MCF 10A (cell line): Measurements from ENCODE around the gene PTPN2. TPM values are rescaled to one million over a fixed set of nuclear protein-coding genes. Genes with fewer than 3 reads are reported as not detected.

Source experiments
- BruUV-seq: library from RNA; stranded (reverse); fragments of 400-500 nt; replicated peaks from 2 replicates; lab custom pipeline; 2021; lab: Mats Ljungman, UMichigan
- CTCF ChIA-PET: fragments of 300-600 bp; sonication (Branson Sonifier 250); formaldehyde crosslinking; extraction: SDS; loops from one replicate; lab custom pipeline; 2021; ENCODE audit warnings: antibody characterized with exemption, inconsistent platforms; lab: Yijun Ruan, JAX
- POLR2A ChIA-PET: fragments of 300-600, 350-650 bp; sonication (Branson Sonifier 250); formaldehyde crosslinking; extraction: SDS; loops from one replicate; lab custom pipeline; 2020; ENCODE audit warnings: antibody characterized with exemption, inconsistent platforms; lab: Yijun Ruan, JAX
- DNase-seq: peaks from one replicate; pipeline ENCODE4 v3.0.0-alpha.2; 2018; ENCODE audit not compliant: unreplicated experiment
- H3K27ac Mint-ChIP-seq: one replicate; pipeline ENCODE4 v1.8.0; 2022; ENCODE audit warnings: mild to moderate bottlenecking, low read depth, mixed read lengths; ENCODE audit not compliant: unreplicated experiment
- H3K27me3 Mint-ChIP-seq: one replicate; pipeline ENCODE4 v1.8.0; 2022; ENCODE audit warnings: mixed read lengths; ENCODE audit not compliant: insufficient read depth, unreplicated experiment
- H3K36me3 Mint-ChIP-seq: one replicate; pipeline ENCODE4 v1.8.0; 2022; ENCODE audit warnings: mild to moderate bottlenecking, moderate library complexity, mixed read lengths; ENCODE audit not compliant: insufficient read depth, unreplicated experiment
- H3K4me1 Mint-ChIP-seq: one replicate; pipeline ENCODE4 v1.8.0; 2022; ENCODE audit warnings: mixed read lengths; ENCODE audit not compliant: insufficient read depth, unreplicated experiment
- H3K4me3 Mint-ChIP-seq: one replicate; pipeline ENCODE4 v1.8.0; 2022; ENCODE audit warnings: mild to moderate bottlenecking, moderate library complexity, mixed read lengths; ENCODE audit not compliant: unreplicated experiment
- H3K9me3 Mint-ChIP-seq: one replicate; pipeline ENCODE4 v1.8.0; 2022; ENCODE audit warnings: mixed read lengths; ENCODE audit not compliant: unreplicated experiment
- intact Hi-C: fragments of 100-400 bp; cut with micrococcal nuclease; formaldehyde crosslinking; loops from 2 replicates; pipeline ENCODE4 v1.14.1; 2022
- total RNA-seq: library from RNA; stranded (reverse); gene quantifications from 2 replicates; pipeline ENCODE4 v1.2.3, GENCODE V29; 2022
- TF ChIP-seq, protein P1 (sequence below): fragments of 200-600 bp; IDR thresholded peaks from one replicate; pipeline ENCODE4 v1.8.0; 2022; ENCODE audit warnings: antibody characterized with exemption, mild to moderate bottlenecking; ENCODE audit not compliant: unreplicated experiment

PTPN2 gene
- total RNA-seq, 1 experiment from 2014 or later: 75.2 TPM

- H3K27ac Mint-ChIP-seq: no peak overlapping the region
- no TSS peak for BruUV-seq
- DNase-seq: no peak
- no peaks in the 10 kb centered on the region for H3K36me3 Mint-ChIP-seq
- no peaks in the 10 kb centered on the region for H3K4me1 Mint-ChIP-seq
- intact Hi-C loops: no loop called here
- CTCF ChIA-PET: interaction anchor here (3.9 kb wide), 1 partner anchor 10 kb away, joined by 34 read pairs; no protein-coding TSS in a partner anchor
- no peaks in the 10 kb centered on the region for H3K9me3 Mint-ChIP-seq
- TF ChIP-seq, protein P1, sequence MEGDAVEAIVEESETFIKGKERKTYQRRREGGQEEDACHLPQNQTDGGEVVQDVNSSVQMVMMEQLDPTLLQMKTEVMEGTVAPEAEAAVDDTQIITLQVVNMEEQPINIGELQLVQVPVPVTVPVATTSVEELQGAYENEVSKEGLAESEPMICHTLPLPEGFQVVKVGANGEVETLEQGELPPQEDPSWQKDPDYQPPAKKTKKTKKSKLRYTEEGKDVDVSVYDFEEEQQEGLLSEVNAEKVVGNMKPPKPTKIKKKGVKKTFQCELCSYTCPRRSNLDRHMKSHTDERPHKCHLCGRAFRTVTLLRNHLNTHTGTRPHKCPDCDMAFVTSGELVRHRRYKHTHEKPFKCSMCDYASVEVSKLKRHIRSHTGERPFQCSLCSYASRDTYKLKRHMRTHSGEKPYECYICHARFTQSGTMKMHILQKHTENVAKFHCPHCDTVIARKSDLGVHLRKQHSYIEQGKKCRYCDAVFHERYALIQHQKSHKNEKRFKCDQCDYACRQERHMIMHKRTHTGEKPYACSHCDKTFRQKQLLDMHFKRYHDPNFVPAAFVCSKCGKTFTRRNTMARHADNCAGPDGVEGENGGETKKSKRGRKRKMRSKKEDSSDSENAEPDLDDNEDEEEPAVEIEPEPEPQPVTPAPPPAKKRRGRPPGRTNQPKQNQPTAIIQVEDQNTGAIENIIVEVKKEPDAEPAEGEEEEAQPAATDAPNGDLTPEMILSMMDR: no peak
- POLR2A ChIA-PET: interaction anchor here (0.8 kb wide), 2 partner anchors 10 to 190 kb away, joined by 3 read pairs; no protein-coding TSS in a partner anchor
- H3K27me3 Mint-ChIP-seq: no peaks in the 10 kb centered on the region
- no peak overlapping the region for H3K4me3 Mint-ChIP-seq
Measured at GRCh38 chr18:12924616-12925015, 40.6 kb upstream of the PTPN2 start.

DNA sequence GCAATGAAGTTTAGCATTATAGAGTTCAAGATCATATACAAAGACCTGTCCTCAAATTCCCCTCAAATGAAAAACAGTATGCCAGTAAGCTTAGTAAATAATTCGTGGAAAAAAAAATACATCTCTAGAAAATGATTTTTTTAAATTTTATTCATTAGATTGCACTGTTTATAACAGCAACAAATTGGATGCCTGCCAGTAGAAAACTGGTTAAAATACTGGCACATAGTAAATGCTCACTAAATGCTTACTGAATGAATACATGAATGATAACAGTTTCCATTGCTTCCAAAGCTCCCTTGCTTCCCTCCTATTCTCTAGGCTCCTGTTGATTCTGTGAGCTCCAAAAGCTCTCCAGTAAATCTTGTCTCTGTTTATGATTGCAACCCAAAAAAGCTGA lies 38.2 kb upstream of the PTPN2 start:
- no peaks in the 10 kb centered on the region for H3K9me3 Mint-ChIP-seq
- CTCF ChIA-PET: interaction anchor here (1.3 to 2.2 kb wide), 4 partner anchors 12 to 199 kb away, joined by 3 to 28 read pairs (median 5); no protein-coding TSS in a partner anchor
- no TSS peak for BruUV-seq

GRCh38 chr18:12921178-12921577 lies 37.1 kb upstream of the PTPN2 start:
- Mint-ChIP-seq H3K4me3 (no peak overlapping the region), H3K36me3 (no peaks in the 10 kb centered on the region), H3K9me3 (no peaks in the 10 kb centered on the region), H3K27me3 (no peaks in the 10 kb centered on the region), H3K4me1 (no peaks in the 10 kb centered on the region), H3K27ac (no peak overlapping the region)
- TF ChIP-seq, protein P1: no peak
- intact Hi-C loops: no loop called here
- ChIA-PET CTCF (interaction anchor here (0.5 to 2.2 kb wide), 6 partner anchors 13 to 1100 kb away, joined by 3 to 28 read pairs (median 4); no protein-coding TSS in a partner anchor), POLR2A (interaction anchor here (0.6 to 1.4 kb wide), 4 partner anchors 26 to 1516 kb away, joined by 3 to 5 read pairs (median 3); no protein-coding TSS in a partner anchor)
- BruUV-seq: no TSS peak
- no peak for DNase-seq

More for the DNA sequence above, 38.2 kb upstream of the PTPN2 start:
- intact Hi-C loops: no loop called here
- Mint-ChIP-seq H3K4me3 (no peak overlapping the region), H3K4me1 (no peaks in the 10 kb centered on the region), H3K27me3 (no peaks in the 10 kb centered on the region), H3K27ac (no peak overlapping the region), H3K36me3 (no peaks in the 10 kb centered on the region)
- TF ChIP-seq, protein P1: no peak
- DNase-seq: no peak
- POLR2A ChIA-PET: interaction anchor here (1.4 kb wide), 1 partner anchor 25 kb away, joined by 5 read pairs; no protein-coding TSS in a partner anchor

DNA sequence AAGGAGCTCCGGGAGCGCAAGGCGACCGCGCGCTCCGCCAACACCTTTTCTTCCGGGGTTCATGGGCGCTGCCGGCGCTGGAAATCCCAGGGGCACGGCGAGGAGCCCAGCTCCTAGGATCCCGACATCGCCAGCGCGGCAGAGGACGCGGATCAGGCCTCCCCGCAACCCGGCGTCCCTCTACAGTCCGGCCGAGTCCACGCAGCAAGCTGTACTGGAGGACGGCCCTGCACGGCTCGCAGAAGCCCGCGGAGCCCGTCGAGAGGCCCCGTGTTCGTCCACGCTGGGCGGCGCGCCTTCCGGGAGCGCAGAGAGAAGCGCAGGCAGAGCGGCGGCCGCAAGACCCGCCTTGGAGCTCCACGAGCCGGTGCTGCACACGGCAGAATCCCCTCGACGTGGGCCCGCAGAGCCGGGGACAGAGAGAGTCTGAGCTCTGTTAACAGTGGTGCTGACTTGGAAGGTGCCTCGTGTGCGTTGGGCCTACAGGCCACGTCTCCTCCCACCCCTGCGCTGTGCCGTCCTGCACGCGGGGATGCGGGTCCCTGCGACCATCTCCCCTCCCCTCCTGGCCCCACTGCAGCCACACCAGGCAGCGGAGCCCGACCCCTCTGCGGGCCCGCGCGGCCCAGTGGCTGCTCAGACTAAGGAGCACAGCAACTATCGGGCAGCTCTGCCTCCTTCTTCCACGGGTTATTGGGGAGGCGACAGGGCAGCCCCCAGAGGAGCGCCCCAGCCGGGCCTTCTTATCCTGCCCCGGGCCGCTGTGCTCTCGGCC lies 28.1 kb upstream of the PTPN2 start:
- Mint-ChIP-seq H3K36me3 (peaks cover 6% of the 10 kb centered on the region), H3K27me3 (no peaks in the 10 kb centered on the region), H3K9me3 (no peaks in the 10 kb centered on the region), H3K4me3 (no peak overlapping the region), H3K4me1 (no peaks in the 10 kb centered on the region), H3K27ac (no peak overlapping the region)
- POLR2A ChIA-PET: no interaction called here
- intact Hi-C loops: no loop called here
- DNase-seq: no peak
- no TSS peak for BruUV-seq
- TF ChIP-seq, protein P1: no peak
- CTCF ChIA-PET: no interaction called here
